GM23338 (cell line): Measurements from ENCODE around the gene VWA2. TPM values are rescaled to one million over a fixed set of nuclear protein-coding genes. Genes with fewer than 3 reads are reported as not detected.

ENCODE experiments used
- ATAC-seq: fragments of 200-7000 bp; cut with Tn5 transposase; 3 replicates; pipeline ENCODE4 v1.9.1; 2020
- DNase-seq: peaks from one replicate; pipeline ENCODE4 v3.0.0-alpha.2; 2015; ENCODE audit warnings: low spot score
- H2AFZ ChIP-seq: fragments of 200-600 bp; sonication (generic); 2 replicates; pipeline ENCODE4 v1.8.0; 2016; ENCODE audit warnings: antibody characterized with exemption, mild to moderate bottlenecking, moderate library complexity
- H3F3A ChIP-seq: fragments of 200-600 bp; sonication (generic); replicated peaks from 2 replicates; pipeline ENCODE4 v1.8.0; 2017; ENCODE audit warnings: antibody characterized with exemption, mixed run types, low read depth
- H3K27ac ChIP-seq: fragments of 200-600 bp; sonication (generic); 2 replicates; pipeline ENCODE4 v1.6.1; 2016; ENCODE audit warnings: low read depth
- H3K27me3 ChIP-seq: fragments of 200-600 bp; sonication (generic); 2 replicates; pipeline ENCODE4 v1.8.0; 2016; ENCODE audit warnings: mild to moderate bottlenecking, mixed run types, moderate library complexity; ENCODE audit not compliant: insufficient read depth
- H3K36me3 ChIP-seq: fragments of 200-600 bp; sonication (generic); 2 replicates; pipeline ENCODE4 v1.8.0; 2016; ENCODE audit warnings: mild to moderate bottlenecking; ENCODE audit not compliant: insufficient read depth
- H3K4me1 ChIP-seq: fragments of 200-600 bp; sonication (generic); 2 replicates; pipeline ENCODE4 v1.8.0; 2016; ENCODE audit warnings: mild to moderate bottlenecking, moderate library complexity; ENCODE audit not compliant: insufficient read depth
- H3K4me2 ChIP-seq: fragments of 200-600 bp; sonication (generic); 2 replicates; pipeline ENCODE4 v1.7.1; 2017; ENCODE audit warnings: mixed run types
- H3K4me3 ChIP-seq: fragments of 200-600 bp; sonication (generic); 2 replicates; pipeline ENCODE4 v1.6.1; 2016; ENCODE audit warnings: mixed run types
- H3K79me2 ChIP-seq: fragments of 200-600 bp; sonication (generic); replicated peaks from 2 replicates; pipeline ENCODE4 v1.8.0; 2017; ENCODE audit warnings: mild to moderate bottlenecking; ENCODE audit not compliant: insufficient read depth
- H3K9me2 ChIP-seq: fragments of 200-600 bp; sonication (generic); 2 replicates; pipeline ENCODE4 v1.8.0; 2017; ENCODE audit not compliant: insufficient read depth
- H4K20me1 ChIP-seq: fragments of 200-600 bp; sonication (generic); replicated peaks from 2 replicates; pipeline ENCODE4 v1.8.0; 2017; ENCODE audit warnings: mild to moderate bottlenecking; ENCODE audit not compliant: insufficient read depth
- H3K27ac Mint-ChIP-seq: 2 replicates; pipeline ENCODE4 v1.8.0; 2020; ENCODE audit warnings: inconsistent platforms, mild to moderate bottlenecking, moderate library complexity, mixed read lengths
- H3K27me3 Mint-ChIP-seq: 3 replicates; pipeline ENCODE4 v1.8.0; 2022; ENCODE audit warnings: low read depth, mild to moderate bottlenecking, moderate library complexity, mixed read lengths, inconsistent platforms; ENCODE audit not compliant: insufficient read depth, poor library complexity
- H3K36me3 Mint-ChIP-seq: 3 replicates; pipeline ENCODE4 v1.8.0; 2021; ENCODE audit warnings: low read depth, mild to moderate bottlenecking, inconsistent platforms, moderate library complexity, mixed read lengths
- H3K4me1 Mint-ChIP-seq: 3 replicates; pipeline ENCODE4 v1.8.0; 2020; ENCODE audit warnings: mild to moderate bottlenecking, inconsistent platforms, mixed read lengths
- H3K4me3 Mint-ChIP-seq: 3 replicates; pipeline ENCODE4 v1.8.0; 2021; ENCODE audit warnings: moderate library complexity, mild to moderate bottlenecking, inconsistent platforms, mixed read lengths
- H3K9me3 Mint-ChIP-seq: 3 replicates; pipeline ENCODE4 v1.8.0; 2020; ENCODE audit warnings: moderate library complexity, mild to moderate bottlenecking, inconsistent platforms, mixed read lengths
- CREB1 ChIP-seq: fragments of 250-450 bp; sonication (Bioruptor Pico); IDR thresholded peaks from 2 replicates; pipeline ENCODE4 v1.5.0; 2020; ENCODE audit warnings: low read depth, mild to moderate bottlenecking, moderate library complexity
- CTCF ChIP-seq, 2 experiments: fragments of 200-600 bp in 1 of 2; sonication (generic) in 1 of 2; conservative IDR thresholded peaks; 2 replicates each; pipeline versions ENCODE4 v1.5.1 to v1.6.1; 2016 to 2017; ENCODE audit warnings: antibody characterized with exemption in 2 of 2, low read depth in 2 of 2, mild to moderate bottlenecking in 2 of 2, moderate library complexity in 1 of 2
- ETS1 ChIP-seq: IDR thresholded peaks from 2 replicates; pipeline ENCODE4 v1.6.1; 2016; ENCODE audit warnings: antibody characterized with exemption
- EZH2 ChIP-seq: fragments of 200-600 bp; sonication (generic); IDR thresholded peaks from one replicate; pipeline ENCODE4 v1.8.0; 2017; ENCODE audit warnings: antibody characterized with exemption, mild to moderate bottlenecking, low read depth; ENCODE audit not compliant: unreplicated experiment
- EZH2phosphoT487 ChIP-seq: fragments of 200-600 bp; sonication (generic); IDR thresholded peaks from one replicate; pipeline ENCODE4 v1.8.1; 2018; ENCODE audit warnings: antibody characterized with exemption; ENCODE audit not compliant: unreplicated experiment
- JUNB ChIP-seq: IDR thresholded peaks from one replicate; pipeline ENCODE4 v1.6.1; 2016; ENCODE audit warnings: antibody characterized with exemption; ENCODE audit not compliant: unreplicated experiment
- NANOG ChIP-seq: IDR thresholded peaks from 2 replicates; pipeline ENCODE4 v1.6.1; 2016; ENCODE audit warnings: antibody characterized with exemption, borderline replicate concordance
- POLR2AphosphoS5 ChIP-seq: IDR thresholded peaks from 2 replicates; pipeline ENCODE4 v1.6.1; 2016; ENCODE audit warnings: antibody characterized with exemption, low read depth
- REST ChIP-seq: IDR thresholded peaks from one replicate; pipeline ENCODE4 v1.6.1; 2018; ENCODE audit warnings: antibody characterized with exemption; ENCODE audit not compliant: unreplicated experiment
- STAT1 ChIP-seq: IDR thresholded peaks from one replicate; pipeline ENCODE4 v1.6.1; 2016; ENCODE audit warnings: antibody characterized with exemption; ENCODE audit not compliant: unreplicated experiment
- ZNF114 ChIP-seq: fragments of 250-450 bp; sonication (Bioruptor Pico); IDR thresholded peaks from 2 replicates; pipeline ENCODE4 v1.5.0; 2020; ENCODE audit warnings: mild to moderate bottlenecking, moderate library complexity
- ZNF331 ChIP-seq: fragments of 250-450 bp; sonication (Bioruptor Pico); IDR thresholded peaks from 2 replicates; pipeline ENCODE4 v1.5.0; 2020; ENCODE audit warnings: low read depth, mild to moderate bottlenecking, moderate library complexity
- ZNF462 ChIP-seq: fragments of 250-450 bp; sonication (Bioruptor Pico); IDR thresholded peaks from 2 replicates; pipeline ENCODE4 v1.5.0; 2020; ENCODE audit warnings: mild to moderate bottlenecking, moderate library complexity
- polyA plus RNA-seq: library from polyadenylated mRNA; unstranded; fragments of >200 nt; fragmentation: Nextera tagmentation; extraction: Ambion mirVana; gene quantifications from 2 replicates; pipeline ENCODE4 v1.2.1, GENCODE V29; 2016
- total RNA-seq: library from RNA; depleted of rRNA; stranded (reverse); fragments of >200 nt; shearing (Covaris generic); gene quantifications from 2 replicates; pipeline ENCODE4 v1.2.3, GENCODE V29; 2014

Gene VWA2
- total and polyA plus RNA-seq, 2 experiments from 2014 or later: 0.48 to 3.7 TPM

GRCh38 chr10:114307731-114308130 is 68.7 kb downstream of the VWA2 start:
- Histone ChIP-seq H3K79me2 (no peaks in the 10 kb centered on the region), H2AFZ (no peak overlapping the region), H3F3A (no peaks in the 10 kb centered on the region), H3K27me3 (no peaks in the 10 kb centered on the region), H3K36me3 (no peaks in the 10 kb centered on the region), H3K4me1 (no peaks in the 10 kb centered on the region), H3K4me3 (no peak overlapping the region), H4K20me1 (no peaks in the 10 kb centered on the region), H3K27ac (no peak overlapping the region), H3K4me2 (no peak overlapping the region), H3K9me2 (no peaks in the 10 kb centered on the region)
- TF ChIP-seq ZNF114 (CRISPR knock-in tag) (no peak), NANOG (no peak), CTCF (conservative IDR thresholded peaks at IDR 0.05; ENCODE audit: low read depth in 2 of 2) (no peak), EZH2phosphoT487 (no peak), ETS1 (no peak), JUNB (no peak), ZNF331 (CRISPR knock-in tag) (no peak), EZH2 (no peak), STAT1 (no peak), ZNF462 (CRISPR knock-in tag) (no peak), POLR2AphosphoS5 (no peak), REST (no peak), CREB1 (no peak)
- no peak overlapping the region for H3K4me3 Mint-ChIP-seq
- H3K4me1 Mint-ChIP-seq: peaks cover 6% of the 10 kb centered on the region
- no peaks in the 10 kb centered on the region for H3K9me3 Mint-ChIP-seq
- H3K27ac Mint-ChIP-seq: no peak overlapping the region
- no peaks in the 10 kb centered on the region for H3K36me3 Mint-ChIP-seq
- H3K27me3 Mint-ChIP-seq: peaks cover 7% of the 10 kb centered on the region
- no peak for DNase-seq
- no peak for ATAC-seq
